ENCODE results near the gene PRKCZ.

Gene PRKCZ

DNA sequence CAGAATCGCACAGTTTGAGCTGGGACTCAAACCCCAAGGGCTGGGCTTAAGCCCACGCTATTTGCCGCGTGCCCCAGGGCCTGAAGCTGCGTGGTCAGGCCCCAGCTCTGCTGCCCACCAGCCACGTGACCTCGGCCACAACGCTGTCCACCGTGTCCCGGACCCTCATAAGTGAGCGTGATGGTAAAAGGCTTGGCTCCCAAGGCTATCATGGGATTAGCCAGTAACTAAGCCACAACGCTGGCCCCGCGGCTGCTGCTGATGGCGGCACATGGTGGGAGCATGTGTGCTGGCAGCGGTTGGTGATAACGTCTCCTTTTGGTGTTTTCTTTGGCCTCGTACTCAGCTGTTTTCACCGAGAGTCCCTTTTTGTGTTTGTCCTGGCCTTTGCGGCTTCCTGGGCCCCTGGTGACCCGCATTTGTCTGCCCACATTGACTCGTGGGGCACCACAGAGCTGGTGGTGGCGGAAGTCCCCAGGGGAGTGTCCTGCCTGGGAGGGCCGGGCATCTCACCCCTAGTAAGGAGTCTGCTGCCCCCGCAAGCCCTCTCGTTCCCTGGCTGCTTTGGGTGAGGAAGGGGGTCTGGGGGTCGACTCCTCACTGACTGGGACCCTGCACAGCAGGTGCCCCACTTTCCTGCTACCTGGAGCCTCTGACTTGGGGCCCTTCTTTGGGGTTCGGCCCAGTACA is 29.3 kb downstream of the PRKCZ start:
- no peak overlapping the region for H3K9ac ChIP-seq (ENCODE audit: low read length)
- H3K27ac ChIP-seq (ENCODE audit: low read depth, low read length): no peak overlapping the region
- peaks cover 13% of the 10 kb centered on the region for H3K36me3 ChIP-seq (ENCODE audit: control insufficient read depth, insufficient read depth, low read length)
- peaks cover 13% of the 10 kb centered on the region for H3K9me3 ChIP-seq (ENCODE audit: control insufficient read depth, insufficient read depth, low read depth, low read length)
- no peaks in the 10 kb centered on the region; the same call in 1 of the 2 replicates for H3K4me1 ChIP-seq (ENCODE audit: control insufficient read depth, insufficient read depth, low read length)
- H3K27me3 ChIP-seq (ENCODE audit: control insufficient read depth, insufficient read depth, low read length): no peaks in the 10 kb centered on the region
- no peak overlapping the region for H3K4me3 ChIP-seq (ENCODE audit: low read depth, low read length)

DNA sequence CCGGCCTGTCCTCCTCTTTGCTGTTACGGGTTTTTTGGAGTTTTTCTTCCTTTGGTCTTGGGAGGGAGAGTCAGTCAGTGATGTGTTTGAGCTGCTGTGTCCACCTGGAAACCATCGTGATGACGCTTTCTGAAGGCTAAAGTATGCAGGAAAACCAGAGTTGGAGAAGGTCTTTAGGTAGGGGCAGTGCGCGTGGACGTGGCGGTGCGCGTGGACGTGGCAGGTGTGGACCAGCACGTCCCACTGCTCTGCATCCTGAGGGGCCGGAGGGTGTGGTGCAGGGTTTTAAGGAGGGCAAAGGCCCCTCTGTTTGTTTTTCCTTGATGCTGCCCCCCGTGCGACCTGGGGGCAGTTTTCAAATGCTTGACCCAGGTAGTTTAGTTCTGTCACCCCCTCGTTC is 29.9 kb downstream of the PRKCZ start:
- no peak overlapping the region for H3K27ac ChIP-seq (ENCODE audit: low read depth, low read length)
- H3K27me3 ChIP-seq (ENCODE audit: control insufficient read depth, insufficient read depth, low read length): no peaks in the 10 kb centered on the region
- no peak overlapping the region for H3K4me3 ChIP-seq (ENCODE audit: low read depth, low read length)

DNA sequence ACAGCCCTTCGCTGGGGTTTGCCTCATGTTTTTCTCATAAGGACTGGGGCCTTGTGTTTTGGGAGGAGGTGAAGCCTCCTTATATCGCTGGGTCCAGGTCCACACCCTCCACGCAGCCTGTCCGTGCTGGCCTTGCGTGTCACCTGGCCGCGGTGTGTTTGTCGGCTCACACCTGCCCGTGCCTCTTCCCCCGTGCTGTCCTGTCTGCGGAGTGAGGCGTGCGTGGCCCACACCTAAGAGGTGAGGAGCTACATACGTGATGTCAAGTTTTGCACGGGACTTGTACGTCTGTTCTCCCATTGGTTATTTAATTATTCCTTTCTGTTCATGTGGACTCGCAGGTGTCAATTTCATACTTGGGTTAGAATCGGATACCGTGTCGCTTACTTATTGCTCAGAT is 30.7 kb downstream of the PRKCZ start:
- Histone ChIP-seq H3K9me3 (ENCODE audit: control insufficient read depth, insufficient read depth, low read depth, low read length) (peaks cover 13% of the 10 kb centered on the region), H3K4me1 (ENCODE audit: control insufficient read depth, insufficient read depth, low read length) (no peaks in the 10 kb centered on the region), H3K27ac (ENCODE audit: low read depth, low read length) (no peak overlapping the region)

More for the DNA sequence above, 29.9 kb downstream of the PRKCZ start:
- peaks cover 13% of the 10 kb centered on the region for H3K36me3 ChIP-seq (ENCODE audit: control insufficient read depth, insufficient read depth, low read length)
- no peak overlapping the region for H3K9ac ChIP-seq (ENCODE audit: low read length)
- no peaks in the 10 kb centered on the region for H3K4me1 ChIP-seq (ENCODE audit: control insufficient read depth, insufficient read depth, low read length)
- peaks cover 13% of the 10 kb centered on the region for H3K9me3 ChIP-seq (ENCODE audit: control insufficient read depth, insufficient read depth, low read depth, low read length)

DNA sequence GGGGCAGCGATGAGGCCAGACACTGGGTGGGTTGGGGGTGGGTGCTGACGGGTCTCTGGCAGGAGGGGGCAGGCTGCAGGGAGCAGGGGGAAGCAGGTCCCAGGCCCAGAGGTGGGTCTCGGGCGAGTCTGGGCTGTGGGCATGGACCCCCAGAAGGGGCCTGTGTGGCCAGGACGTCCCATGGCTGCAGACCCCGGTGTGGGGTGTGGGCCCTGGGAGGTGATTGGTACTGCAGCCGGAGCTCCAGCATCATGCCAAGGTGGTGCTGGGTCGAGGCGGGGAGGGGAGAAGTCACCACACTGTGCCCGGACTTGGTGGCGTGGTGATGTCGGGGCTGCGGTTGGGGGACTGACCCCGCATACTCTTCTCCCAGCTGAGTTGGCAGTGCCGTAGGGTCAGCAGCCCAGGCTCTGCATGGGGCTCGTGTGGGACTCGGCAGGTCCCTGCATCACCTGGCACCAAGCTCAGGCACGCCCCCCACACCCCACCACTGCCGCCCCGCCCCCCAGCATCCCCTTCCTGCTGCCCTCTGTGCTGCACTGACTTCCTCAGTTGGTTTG is 31.2 kb downstream of the PRKCZ start:
- Histone ChIP-seq H3K4me3 (ENCODE audit: low read depth, low read length) (no peak overlapping the region), H3K9me3 (ENCODE audit: control insufficient read depth, insufficient read depth, low read depth, low read length) (peaks cover 13% of the 10 kb centered on the region), H3K4me1 (ENCODE audit: control insufficient read depth, insufficient read depth, low read length) (no peaks in the 10 kb centered on the region), H3K36me3 (ENCODE audit: control insufficient read depth, insufficient read depth, low read length) (peaks cover 13% of the 10 kb centered on the region), H3K27me3 (ENCODE audit: control insufficient read depth, insufficient read depth, low read length) (no peaks in the 10 kb centered on the region), H3K9ac (ENCODE audit: low read length) (no peak overlapping the region), H3K27ac (ENCODE audit: low read depth, low read length) (no peak overlapping the region)

More for the DNA sequence above, 30.7 kb downstream of the PRKCZ start:
- H3K9ac ChIP-seq (ENCODE audit: low read length): no peak overlapping the region
- H3K4me3 ChIP-seq (ENCODE audit: low read depth, low read length): no peak overlapping the region
- no peaks in the 10 kb centered on the region for H3K27me3 ChIP-seq (ENCODE audit: control insufficient read depth, insufficient read depth, low read length)
- peaks cover 13% of the 10 kb centered on the region for H3K36me3 ChIP-seq (ENCODE audit: control insufficient read depth, insufficient read depth, low read length)

DNA sequence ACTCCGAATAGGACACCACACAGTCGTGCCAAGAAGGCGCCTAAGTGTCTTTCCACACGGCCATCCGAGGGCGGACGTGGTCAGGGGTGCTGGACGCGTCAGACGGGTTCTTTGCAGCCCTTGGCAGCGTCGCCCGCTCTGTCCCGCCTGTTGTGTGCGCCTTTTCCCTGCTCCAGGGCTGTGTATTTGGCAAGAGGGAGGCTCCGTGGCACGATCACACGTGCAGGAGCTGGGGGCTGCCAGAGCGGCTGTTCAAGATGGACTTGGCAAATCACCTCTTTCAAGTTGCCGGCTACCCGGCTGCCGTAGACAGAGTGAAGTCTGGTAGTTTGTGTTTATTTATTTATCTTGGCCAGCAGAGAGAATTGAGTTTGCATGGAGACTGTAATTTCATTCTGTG is 31.9 kb downstream of the PRKCZ start:
- no peaks in the 10 kb centered on the region for H3K4me1 ChIP-seq (ENCODE audit: control insufficient read depth, insufficient read depth, low read length)
- peaks cover 8% of the 10 kb centered on the region for H3K36me3 ChIP-seq (ENCODE audit: control insufficient read depth, insufficient read depth, low read length)
- peaks cover 12% of the 10 kb centered on the region for H3K9me3 ChIP-seq (ENCODE audit: control insufficient read depth, insufficient read depth, low read depth, low read length)
- H3K27me3 ChIP-seq (ENCODE audit: control insufficient read depth, insufficient read depth, low read length): no peaks in the 10 kb centered on the region
- H3K27ac ChIP-seq (ENCODE audit: low read depth, low read length): no peak overlapping the region
- no peak overlapping the region for H3K4me3 ChIP-seq (ENCODE audit: low read depth, low read length)
- no peak overlapping the region for H3K9ac ChIP-seq (ENCODE audit: low read length)

DNA sequence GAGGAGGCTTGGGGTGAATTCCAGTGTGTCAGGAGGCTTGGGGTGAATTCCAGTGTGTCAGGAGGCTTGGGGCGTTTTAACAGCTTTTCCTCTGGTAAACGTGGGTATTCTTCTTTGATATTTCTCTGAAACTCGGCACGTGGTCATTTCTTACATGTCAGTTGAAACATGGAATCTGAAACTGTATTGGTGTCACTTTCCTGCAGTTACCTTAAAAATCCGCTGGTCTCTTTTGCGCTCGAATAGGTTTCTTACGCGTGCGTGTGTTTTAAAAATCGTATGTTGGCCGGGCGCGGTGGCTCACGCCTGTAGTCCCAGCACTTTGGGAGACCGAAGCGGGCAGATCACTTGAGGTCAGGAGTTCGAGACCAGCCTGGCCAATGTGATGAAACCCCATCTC is 33.5 kb downstream of the PRKCZ start:
- Histone ChIP-seq H3K4me3 (ENCODE audit: low read depth, low read length) (no peak overlapping the region), H3K27me3 (ENCODE audit: control insufficient read depth, insufficient read depth, low read length) (no peaks in the 10 kb centered on the region), H3K9me3 (ENCODE audit: control insufficient read depth, insufficient read depth, low read depth, low read length) (no peaks in the 10 kb centered on the region)

DNA sequence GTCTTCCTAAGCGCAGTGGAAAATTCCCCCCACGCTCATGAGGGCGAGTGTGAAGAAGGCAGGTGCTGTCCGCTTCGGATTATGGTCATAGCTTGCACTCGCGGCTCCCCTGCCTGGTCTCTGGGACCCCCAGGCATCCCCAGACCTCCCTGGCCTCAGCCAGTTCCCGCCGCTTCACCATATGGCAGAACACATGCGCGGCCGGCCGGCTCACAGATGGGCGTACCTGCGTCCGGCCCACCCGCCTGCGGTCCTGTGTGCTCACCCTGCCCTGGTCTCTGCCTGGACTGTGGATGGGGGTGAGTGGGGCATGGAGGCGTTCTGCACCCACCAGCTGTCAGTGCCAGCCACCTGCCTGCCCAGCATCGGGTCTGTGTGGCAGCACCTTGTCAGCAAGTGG is 34.1 kb downstream of the PRKCZ start:
- Histone ChIP-seq H3K9me3 (ENCODE audit: control insufficient read depth, insufficient read depth, low read depth, low read length) (no peaks in the 10 kb centered on the region), H3K36me3 (ENCODE audit: control insufficient read depth, insufficient read depth, low read length) (no peaks in the 10 kb centered on the region), H3K27me3 (ENCODE audit: control insufficient read depth, insufficient read depth, low read length) (no peaks in the 10 kb centered on the region), H3K27ac (ENCODE audit: low read depth, low read length) (no peak overlapping the region), H3K4me3 (ENCODE audit: low read depth, low read length) (no peak overlapping the region), H3K9ac (ENCODE audit: low read length) (no peak overlapping the region), H3K4me1 (ENCODE audit: control insufficient read depth, insufficient read depth, low read length) (no peaks in the 10 kb centered on the region)

More for the DNA sequence above, 33.5 kb downstream of the PRKCZ start:
- no peak overlapping the region for H3K9ac ChIP-seq (ENCODE audit: low read length)
- no peak overlapping the region for H3K27ac ChIP-seq (ENCODE audit: low read depth, low read length)
- H3K4me1 ChIP-seq (ENCODE audit: control insufficient read depth, insufficient read depth, low read length): no peaks in the 10 kb centered on the region
- H3K36me3 ChIP-seq (ENCODE audit: control insufficient read depth, insufficient read depth, low read length): no peaks in the 10 kb centered on the region

DNA sequence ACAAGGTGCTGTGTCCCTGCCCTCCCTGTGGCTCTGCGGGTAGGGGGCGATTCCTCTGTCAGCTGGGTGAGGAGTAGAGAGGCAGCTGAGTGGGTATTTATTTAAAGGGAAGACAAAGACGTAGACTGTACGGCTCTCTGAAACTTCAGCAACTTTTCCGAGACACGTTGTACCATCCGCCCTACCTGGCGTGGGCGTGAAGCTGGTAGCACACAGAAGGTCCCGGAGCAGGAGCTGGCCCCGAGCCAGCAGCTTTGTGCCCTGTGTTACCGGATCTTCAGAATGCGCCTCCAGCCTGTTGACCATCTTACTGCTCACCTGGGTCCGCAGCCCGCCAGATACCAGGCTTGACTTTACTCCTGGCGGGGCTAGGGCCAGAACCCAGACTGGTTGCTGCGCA is 34.9 kb downstream of the PRKCZ start:
- H3K9me3 ChIP-seq (ENCODE audit: control insufficient read depth, insufficient read depth, low read depth, low read length): no peaks in the 10 kb centered on the region
- no peak overlapping the region for H3K9ac ChIP-seq (ENCODE audit: low read length)
- H3K27ac ChIP-seq (ENCODE audit: low read depth, low read length): no peak overlapping the region
- no peaks in the 10 kb centered on the region for H3K27me3 ChIP-seq (ENCODE audit: control insufficient read depth, insufficient read depth, low read length)
- no peaks in the 10 kb centered on the region for H3K4me1 ChIP-seq (ENCODE audit: control insufficient read depth, insufficient read depth, low read length)
- H3K4me3 ChIP-seq (ENCODE audit: low read depth, low read length): no peak overlapping the region
- no peaks in the 10 kb centered on the region for H3K36me3 ChIP-seq (ENCODE audit: control insufficient read depth, insufficient read depth, low read length)

DNA sequence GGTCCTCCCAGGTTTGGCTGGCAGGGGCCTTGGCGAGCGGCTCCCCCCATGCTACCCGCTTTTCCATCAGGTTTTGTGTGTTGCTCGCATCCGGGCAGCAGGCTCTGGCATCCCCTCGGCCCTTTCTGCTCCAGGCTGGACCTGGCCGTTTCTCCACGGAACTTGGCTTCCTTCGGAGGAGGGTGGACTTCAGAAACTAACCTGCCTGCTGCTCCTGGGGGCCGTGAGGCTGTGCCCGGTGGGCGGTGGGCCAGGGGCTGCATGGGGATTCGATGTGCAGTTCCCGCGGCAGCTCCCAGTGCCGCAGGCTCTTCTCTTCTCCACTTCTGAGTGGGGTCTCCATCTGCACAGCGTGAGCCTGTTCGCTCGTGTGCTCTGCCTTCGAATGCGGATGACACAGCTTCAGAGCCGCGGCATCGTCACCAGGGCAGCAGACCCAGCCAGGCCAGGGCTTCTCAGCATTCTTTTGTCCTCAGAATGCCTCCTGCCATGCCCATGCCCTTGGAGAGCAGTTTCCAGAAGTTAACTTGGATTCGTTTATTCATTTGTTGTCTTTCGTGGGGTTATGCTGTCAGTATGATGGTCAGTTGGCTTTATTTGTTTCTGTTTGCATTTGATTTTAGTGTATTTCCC is 36.4 kb downstream of the PRKCZ start:
- Histone ChIP-seq H3K9me3 (ENCODE audit: control insufficient read depth, insufficient read depth, low read depth, low read length) (no peaks in the 10 kb centered on the region), H3K4me3 (ENCODE audit: low read depth, low read length) (no peak overlapping the region), H3K9ac (ENCODE audit: low read length) (no peak overlapping the region), H3K4me1 (ENCODE audit: control insufficient read depth, insufficient read depth, low read length) (peaks cover 3% of the 10 kb centered on the region; the same call in 1 of the 2 replicates), H3K27ac (ENCODE audit: low read depth, low read length) (no peak overlapping the region), H3K36me3 (ENCODE audit: control insufficient read depth, insufficient read depth, low read length) (no peaks in the 10 kb centered on the region), H3K27me3 (ENCODE audit: control insufficient read depth, insufficient read depth, low read length) (no peaks in the 10 kb centered on the region)

DNA sequence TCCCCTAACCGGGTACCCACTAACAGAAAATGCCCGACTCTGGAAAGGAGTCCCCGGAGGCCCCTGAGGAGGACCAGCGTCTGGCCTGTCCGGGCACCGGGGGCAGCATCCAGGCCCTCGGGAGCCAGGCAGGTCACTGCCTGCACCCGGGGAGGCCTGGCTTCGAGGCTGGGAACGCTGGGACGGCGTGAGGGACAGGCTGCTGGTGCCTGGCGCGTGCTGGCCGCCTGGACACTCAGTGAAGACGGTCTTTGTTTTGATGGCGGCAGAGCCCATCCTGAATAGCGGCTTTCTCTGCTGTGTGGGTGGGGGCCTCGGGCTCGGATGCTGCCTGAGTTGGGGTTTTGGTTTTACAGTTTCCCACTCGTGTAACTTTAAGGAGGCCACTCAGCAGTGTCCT is 37.6 kb downstream of the PRKCZ start:
- H3K4me1 ChIP-seq (ENCODE audit: control insufficient read depth, insufficient read depth, low read length): peaks cover 10% of the 10 kb centered on the region; the same call in 1 of the 2 replicates
- H3K36me3 ChIP-seq (ENCODE audit: control insufficient read depth, insufficient read depth, low read length): no peaks in the 10 kb centered on the region
- no peak overlapping the region for H3K4me3 ChIP-seq (ENCODE audit: low read depth, low read length)
- H3K9ac ChIP-seq (ENCODE audit: low read length): no peak overlapping the region
- H3K9me3 ChIP-seq (ENCODE audit: control insufficient read depth, insufficient read depth, low read depth, low read length): no peaks in the 10 kb centered on the region
- H3K27me3 ChIP-seq (ENCODE audit: control insufficient read depth, insufficient read depth, low read length): no peaks in the 10 kb centered on the region
- no peak overlapping the region for H3K27ac ChIP-seq (ENCODE audit: low read depth, low read length)

DNA sequence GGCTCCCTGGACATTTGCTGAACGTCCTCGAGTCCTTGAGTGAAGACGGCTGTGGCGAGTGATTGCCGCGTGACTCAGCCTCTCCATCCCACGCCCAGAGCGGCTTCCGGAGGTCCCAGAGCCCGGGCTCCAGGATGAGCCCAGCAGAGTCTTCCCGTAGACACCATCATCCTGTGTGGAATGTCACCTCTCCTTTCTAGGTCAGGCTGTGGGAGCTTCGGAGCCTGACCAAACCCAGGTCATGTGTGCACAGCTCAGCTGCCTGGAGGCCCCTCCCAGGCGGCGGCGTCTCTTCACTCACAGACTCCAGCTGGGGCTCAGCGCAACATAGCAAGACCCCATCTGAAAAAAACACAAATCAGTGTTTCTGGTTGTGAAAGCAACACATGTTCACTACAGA is 38.2 kb downstream of the PRKCZ start:
- H3K4me3 ChIP-seq (ENCODE audit: low read depth, low read length): no peak overlapping the region
- H3K4me1 ChIP-seq (ENCODE audit: control insufficient read depth, insufficient read depth, low read length): peaks cover 10% of the 10 kb centered on the region; the same call in 1 of the 2 replicates
- no peaks in the 10 kb centered on the region for H3K27me3 ChIP-seq (ENCODE audit: control insufficient read depth, insufficient read depth, low read length)
- no peaks in the 10 kb centered on the region for H3K36me3 ChIP-seq (ENCODE audit: control insufficient read depth, insufficient read depth, low read length)
- no peaks in the 10 kb centered on the region for H3K9me3 ChIP-seq (ENCODE audit: control insufficient read depth, insufficient read depth, low read depth, low read length)
- no peak overlapping the region for H3K9ac ChIP-seq (ENCODE audit: low read length)
- no peak overlapping the region for H3K27ac ChIP-seq (ENCODE audit: low read depth, low read length)
